Measurements from ENCODE around the gene PLXNA4.

PLXNA4 gene

DNA sequence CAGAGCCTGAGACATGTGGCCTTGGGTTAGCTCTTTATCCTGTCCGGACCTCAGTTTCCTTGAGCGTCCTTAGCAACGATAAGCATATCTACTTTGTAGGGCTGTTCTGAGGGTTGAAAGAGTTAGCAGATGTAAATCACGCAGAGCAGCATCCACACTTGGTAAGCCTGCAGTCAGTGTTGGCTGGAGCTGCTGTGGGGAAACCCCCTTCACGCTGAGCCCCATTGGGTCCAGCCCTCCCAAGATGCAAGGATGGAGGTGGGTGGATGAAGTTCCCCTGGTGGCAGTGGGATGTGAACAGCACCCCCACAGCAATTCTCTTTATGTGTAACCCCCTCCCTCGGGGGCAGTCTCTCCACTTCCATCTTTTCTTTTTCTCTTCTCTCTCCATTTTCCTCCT, 109.9 kb downstream of the PLXNA4 start:
- H3K4me3 ChIP-seq (ENCODE audit: low read depth, low read length) = no peak overlapping the region
- in situ Hi-C loops (cut with HindIII; ENCODE audit: low sequenced_read_pairs) = no loop called here
- TF ChIP-seq, protein P1, sequence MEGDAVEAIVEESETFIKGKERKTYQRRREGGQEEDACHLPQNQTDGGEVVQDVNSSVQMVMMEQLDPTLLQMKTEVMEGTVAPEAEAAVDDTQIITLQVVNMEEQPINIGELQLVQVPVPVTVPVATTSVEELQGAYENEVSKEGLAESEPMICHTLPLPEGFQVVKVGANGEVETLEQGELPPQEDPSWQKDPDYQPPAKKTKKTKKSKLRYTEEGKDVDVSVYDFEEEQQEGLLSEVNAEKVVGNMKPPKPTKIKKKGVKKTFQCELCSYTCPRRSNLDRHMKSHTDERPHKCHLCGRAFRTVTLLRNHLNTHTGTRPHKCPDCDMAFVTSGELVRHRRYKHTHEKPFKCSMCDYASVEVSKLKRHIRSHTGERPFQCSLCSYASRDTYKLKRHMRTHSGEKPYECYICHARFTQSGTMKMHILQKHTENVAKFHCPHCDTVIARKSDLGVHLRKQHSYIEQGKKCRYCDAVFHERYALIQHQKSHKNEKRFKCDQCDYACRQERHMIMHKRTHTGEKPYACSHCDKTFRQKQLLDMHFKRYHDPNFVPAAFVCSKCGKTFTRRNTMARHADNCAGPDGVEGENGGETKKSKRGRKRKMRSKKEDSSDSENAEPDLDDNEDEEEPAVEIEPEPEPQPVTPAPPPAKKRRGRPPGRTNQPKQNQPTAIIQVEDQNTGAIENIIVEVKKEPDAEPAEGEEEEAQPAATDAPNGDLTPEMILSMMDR (IDR thresholded peaks at IDR 0.05; ENCODE audit: low read depth, low read length) = no peak
- no peak for DNase-seq (ENCODE audit: low read depth, low spot score)

DNA sequence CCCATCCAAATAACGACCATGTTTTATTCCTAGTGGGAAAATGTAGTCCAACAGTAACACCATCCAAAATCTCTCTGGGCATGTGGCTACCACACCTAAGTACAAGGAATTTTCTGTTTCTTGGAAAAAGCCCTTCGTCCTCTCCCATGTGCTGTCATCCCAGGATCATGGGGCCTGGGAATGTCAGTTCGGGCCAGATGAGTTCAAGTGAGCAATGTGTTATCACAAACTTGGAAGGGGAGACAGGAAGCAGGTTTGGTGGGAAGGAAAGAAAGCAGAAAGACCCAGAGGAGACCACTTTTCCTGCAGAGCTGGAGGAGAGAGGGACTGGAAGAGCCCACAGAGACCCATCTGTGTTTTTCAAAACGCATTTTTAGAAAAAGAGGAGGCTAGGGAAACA, 110.8 kb downstream of the PLXNA4 start:
- in situ Hi-C loops (cut with HindIII; ENCODE audit: low sequenced_read_pairs) = no loop called here
- DNase-seq (ENCODE audit: low read depth, low spot score) = no peak
- no peak overlapping the region for H3K4me3 ChIP-seq (ENCODE audit: low read depth, low read length)
- TF ChIP-seq, protein P1 (IDR thresholded peaks at IDR 0.05; ENCODE audit: low read depth, low read length) = no peak

DNA sequence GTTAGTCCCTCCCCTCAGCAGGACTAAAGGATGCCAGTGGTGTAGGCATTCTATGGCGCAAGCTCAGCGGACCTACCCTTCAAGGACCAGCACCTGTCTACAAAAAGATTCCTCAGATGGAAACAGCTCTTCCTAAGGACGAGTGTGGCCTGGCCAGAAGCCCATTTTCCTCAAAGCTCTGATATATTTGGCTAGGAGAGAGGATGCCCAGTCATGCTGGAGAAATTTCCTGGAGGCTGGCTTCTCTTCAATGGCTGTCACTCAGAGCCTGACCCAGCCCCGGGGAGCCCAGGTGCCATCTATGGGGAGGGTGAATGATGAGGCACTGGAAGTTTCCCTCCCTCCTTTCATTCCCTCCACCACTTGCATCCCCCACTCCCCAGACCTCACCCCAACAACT, 111.5 kb downstream of the PLXNA4 start:
- H3K4me3 ChIP-seq (ENCODE audit: low read depth, low read length) = no peak overlapping the region
- DNase-seq (ENCODE audit: low read depth, low spot score) = peak; percentile 48
- in situ Hi-C loops (cut with HindIII; ENCODE audit: low sequenced_read_pairs) = no loop called here
- TF ChIP-seq, protein P1 (IDR thresholded peaks at IDR 0.05; ENCODE audit: low read depth, low read length) = no peak

DNA sequence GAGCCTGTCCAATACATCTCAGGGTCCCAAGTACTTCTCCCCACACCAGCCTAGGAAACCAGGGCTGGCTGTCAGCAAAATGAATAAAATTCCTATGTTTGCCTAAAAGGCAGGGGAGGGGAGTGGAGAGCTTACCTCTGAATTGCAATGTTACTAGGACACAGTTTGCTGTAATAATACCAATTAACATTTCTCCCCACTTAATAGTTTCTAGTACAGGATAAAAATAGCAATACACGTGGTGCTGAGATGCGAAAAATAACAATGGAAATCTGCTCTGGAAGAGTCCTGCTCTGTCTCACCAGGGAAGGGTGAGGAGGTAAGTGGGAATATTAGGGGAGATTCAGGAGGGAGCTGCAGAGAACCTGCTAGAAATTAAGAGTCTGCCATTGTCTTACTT, 112.3 kb downstream of the PLXNA4 start:
- in situ Hi-C loops (cut with HindIII; ENCODE audit: low sequenced_read_pairs) = no loop called here
- H3K4me3 ChIP-seq (ENCODE audit: low read depth, low read length) = no peak overlapping the region
- no peak for DNase-seq (ENCODE audit: low read depth, low spot score)
- TF ChIP-seq, protein P1 (IDR thresholded peaks at IDR 0.05; ENCODE audit: low read depth, low read length) = no peak

DNA sequence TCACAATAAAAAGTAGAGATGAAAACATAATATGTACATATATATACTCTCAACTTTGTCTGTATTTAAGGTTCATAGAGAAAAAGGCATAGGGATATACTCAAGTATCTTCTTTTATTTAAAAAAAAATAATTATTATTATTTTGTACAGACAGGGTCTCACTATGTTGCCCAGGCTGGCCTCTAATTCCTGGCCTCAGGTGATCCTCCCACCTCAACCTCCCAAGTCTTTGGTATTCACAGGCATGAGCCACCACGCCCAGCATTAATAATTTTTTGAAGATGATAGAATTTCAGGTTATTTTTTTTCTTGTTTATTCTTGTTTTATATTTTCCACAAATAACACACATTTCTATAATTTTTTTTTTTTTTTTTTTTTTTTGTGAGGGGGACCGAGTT, 113.8 kb downstream of the PLXNA4 start:
- in situ Hi-C loops (cut with HindIII; ENCODE audit: low sequenced_read_pairs) = no loop called here
- TF ChIP-seq, protein P1 (IDR thresholded peaks at IDR 0.05; ENCODE audit: low read depth, low read length) = no peak
- DNase-seq (ENCODE audit: low read depth, low spot score) = no peak
- H3K4me3 ChIP-seq (ENCODE audit: low read depth, low read length) = no peak overlapping the region

DNA sequence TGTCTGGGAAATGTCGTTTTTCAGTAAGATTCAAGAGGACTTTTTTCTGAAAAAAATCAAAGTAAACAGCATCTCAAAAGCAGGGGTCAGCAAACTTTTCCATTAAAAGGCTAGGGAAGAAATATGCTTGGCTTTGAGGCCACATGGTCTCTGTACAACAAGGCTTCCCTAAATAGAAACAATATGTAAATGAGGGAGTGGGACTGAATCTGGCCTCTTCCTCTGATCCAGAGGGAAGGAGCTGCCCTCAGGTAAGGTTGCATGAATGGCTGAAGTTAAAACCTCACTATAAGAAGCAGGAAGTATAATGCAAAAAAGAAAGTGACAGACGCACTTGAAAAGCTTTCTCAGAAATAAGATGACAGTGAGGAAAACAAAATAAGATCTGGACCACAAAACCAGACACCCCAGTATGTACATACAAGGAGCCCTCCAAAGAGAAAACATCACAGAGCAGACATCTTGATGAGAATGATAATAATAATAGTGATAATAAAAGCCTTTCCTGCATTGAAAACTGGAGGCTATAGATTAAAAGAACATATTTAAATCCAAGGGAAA, 115.2 kb downstream of the PLXNA4 start:
- no peak for DNase-seq (ENCODE audit: low read depth, low spot score)
- in situ Hi-C loops (cut with HindIII; ENCODE audit: low sequenced_read_pairs) = no loop called here
- TF ChIP-seq, protein P1 (IDR thresholded peaks at IDR 0.05; ENCODE audit: low read depth, low read length) = no peak
- no peak overlapping the region for H3K4me3 ChIP-seq (ENCODE audit: low read depth, low read length)

DNA sequence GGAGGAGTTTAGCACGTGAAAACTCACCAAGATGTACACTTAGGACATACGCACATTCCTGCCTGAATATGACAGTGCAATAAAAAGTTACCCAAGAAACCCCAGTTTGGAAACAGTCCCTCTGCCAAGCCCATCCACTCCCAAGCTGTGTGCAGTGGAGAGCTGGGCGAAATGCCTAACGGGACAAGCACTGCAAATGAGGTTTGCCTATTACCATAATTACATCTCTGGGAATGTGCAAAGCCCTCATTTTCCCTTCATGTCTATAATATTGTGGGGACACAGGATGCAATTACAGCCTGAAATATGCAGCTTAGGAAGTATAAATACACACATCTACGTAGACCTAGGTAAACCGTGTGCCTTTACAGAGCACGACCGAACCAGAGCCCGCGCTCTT, 117.5 kb downstream of the PLXNA4 start:
- TF ChIP-seq, protein P1 (IDR thresholded peaks at IDR 0.05; ENCODE audit: low read depth, low read length) = no peak
- no peak overlapping the region for H3K4me3 ChIP-seq (ENCODE audit: low read depth, low read length)
- no peak for DNase-seq (ENCODE audit: low read depth, low spot score)
- in situ Hi-C loops (cut with HindIII; ENCODE audit: low sequenced_read_pairs) = no loop called here

Measured in astrocyte of the spinal cord (primary cell).